IPS-NIHi7 (cell line): ENCODE measurements around the gene MICAL2.
A peak's percentile ranks its signal among the peaks of the same experiment; 100 is the strongest.

Source experiments
- DNase-seq: peaks from one replicate; pipeline ENCODE4 v3.0.0; 2012; ENCODE audit warnings: mixed read lengths; ENCODE audit errors: extremely low spot score

The MICAL2 gene

DNA sequence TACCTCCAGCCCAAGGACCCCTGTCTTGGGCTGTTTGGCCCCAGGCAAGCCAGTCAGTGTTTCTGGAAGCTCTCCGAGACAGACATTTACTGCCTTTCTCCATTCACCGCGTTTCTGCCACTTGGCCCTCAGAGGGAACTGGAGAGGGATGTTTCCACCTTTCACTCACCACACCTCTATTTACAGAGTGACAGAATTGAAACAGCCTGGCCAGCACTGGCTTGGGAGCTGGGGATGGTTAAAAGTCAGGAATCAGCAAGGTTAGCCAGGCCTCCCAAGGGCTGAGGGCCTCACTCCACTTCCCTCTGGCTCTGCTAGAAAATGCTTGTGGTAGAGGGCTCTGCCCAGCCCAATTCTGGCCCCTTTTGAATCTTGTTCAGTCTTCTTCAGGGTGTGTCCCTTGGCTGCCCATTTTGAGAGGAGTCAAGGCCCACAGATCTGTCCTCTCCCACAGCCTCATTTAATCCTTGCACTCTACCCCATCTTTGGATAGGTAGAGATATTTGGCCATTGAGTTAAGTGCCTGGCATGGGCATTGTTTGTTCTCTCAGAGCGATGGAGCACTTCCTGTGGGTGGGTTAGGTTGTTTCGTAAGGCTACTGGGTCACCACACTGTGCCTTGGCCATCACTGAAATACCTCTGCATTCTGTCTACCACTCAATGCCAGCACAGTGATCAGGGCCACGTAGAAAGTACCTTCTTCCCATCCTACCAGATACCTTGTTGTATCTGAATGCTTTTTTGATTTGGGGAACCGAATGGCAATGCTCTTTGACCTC, 119.2 kb downstream of the MICAL2 start:
- DNase-seq = no peak

DNA sequence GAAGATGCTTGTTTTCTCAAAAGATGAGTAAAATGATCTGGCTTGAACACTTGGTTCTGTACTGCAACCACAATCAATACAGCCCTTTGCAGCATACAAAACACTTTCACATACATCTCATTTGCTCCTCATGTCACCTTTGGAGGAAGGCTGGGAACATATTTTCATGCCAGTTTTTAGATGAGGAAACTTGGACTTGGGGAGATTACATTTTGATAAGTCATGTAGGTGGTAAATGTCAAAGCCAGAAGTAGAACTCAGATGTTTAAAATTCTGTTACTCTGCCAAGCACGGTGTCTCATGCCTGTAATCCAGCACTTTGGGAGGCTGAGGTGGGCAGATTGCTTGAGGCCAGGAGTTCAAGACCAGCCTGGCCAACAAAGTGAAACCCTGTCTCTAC, 121.8 kb downstream of the MICAL2 start:
- DNase-seq = no peak

DNA sequence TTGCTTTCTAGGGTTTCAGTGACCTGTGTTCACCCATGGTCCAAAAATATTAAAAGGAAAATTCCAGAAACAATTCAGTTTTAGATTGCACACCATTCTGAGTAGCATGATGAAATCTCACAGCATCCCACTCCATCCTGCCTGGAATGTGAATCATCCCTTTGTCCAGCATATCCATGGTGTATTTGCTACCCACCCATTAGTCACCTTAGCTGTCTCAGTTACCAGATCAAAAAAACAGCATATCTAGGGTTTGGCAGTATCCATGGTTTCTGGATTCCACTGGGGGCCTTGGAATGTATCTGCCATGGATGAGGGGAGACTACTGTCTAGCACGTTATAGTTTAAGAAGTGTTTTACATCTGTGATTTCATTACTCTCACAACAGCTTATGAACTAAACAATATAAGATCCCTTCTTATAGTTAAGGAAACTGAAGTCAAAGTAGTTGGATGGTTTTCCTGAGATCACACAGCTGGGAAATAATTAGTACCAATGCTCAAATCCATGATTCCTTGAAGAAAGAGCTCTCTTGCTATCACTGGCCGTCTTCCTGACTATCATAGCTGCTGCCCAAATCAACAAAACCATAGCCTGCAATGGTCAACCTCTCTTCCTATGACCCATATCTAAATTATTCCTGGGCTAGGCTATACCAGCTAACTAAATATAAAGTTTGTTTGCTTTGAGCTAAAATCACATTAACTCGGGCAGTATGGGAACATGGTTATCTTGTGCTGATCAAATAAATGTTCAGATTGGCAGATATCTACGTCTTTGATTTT, 122.6 kb downstream of the MICAL2 start:
- DNase-seq = no peak

DNA sequence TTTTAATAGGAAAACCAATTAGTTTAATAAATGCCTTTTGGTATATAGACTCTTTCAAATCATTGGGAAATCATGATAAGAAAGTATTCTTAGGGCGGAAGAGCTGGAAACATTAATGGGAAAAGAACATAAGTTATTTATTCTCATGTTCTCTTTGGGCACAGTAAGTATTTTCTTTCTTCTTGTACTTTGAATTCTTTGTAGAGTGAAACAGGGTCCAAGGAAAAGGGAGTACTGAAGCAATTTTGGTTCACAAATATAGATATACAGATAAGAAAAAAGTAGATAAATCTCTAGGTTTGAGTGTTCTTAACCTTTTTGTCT, 123.2 kb downstream of the MICAL2 start:
- no peak for DNase-seq

DNA sequence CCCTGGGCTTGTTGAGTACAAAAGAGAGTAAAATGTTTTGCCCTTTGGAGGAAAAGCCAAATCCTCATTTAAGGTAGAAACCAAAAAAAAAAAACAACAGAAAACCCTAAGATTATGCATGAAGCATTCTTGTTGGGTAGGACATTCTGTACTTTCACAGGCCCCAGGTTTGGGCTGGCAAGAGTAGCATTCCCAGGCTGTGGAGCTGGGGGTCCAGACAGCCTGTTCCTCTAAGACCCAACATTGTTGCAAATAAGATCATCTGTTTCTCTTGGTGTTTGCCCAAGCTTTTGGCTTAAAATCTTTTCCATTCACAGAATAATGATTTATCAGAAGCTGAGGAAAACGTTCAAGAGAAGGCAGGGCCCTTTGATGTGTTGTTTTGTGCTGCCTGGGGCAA, 123.8 kb downstream of the MICAL2 start:
- DNase-seq = no peak

DNA sequence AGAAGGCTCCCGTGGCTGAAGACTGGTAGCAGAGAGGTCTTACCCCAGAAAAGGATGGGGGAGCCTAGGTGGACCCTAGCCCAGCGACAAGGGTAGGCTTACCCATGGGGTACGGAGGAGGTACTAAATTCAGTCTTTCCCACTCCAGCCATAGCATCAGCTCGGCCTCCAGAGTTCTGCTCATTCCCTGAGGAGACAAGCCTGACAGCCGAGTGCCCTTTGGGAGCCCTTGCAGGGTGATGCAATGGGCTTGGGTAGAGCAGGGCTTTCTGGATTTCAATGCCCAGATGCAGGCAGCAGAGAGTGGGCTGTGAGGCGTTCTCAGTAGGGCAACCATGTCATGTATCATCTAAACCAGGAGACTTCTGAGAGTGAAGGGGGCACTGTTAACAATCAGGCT, 124.7 kb downstream of the MICAL2 start:
- DNase-seq = no peak

DNA sequence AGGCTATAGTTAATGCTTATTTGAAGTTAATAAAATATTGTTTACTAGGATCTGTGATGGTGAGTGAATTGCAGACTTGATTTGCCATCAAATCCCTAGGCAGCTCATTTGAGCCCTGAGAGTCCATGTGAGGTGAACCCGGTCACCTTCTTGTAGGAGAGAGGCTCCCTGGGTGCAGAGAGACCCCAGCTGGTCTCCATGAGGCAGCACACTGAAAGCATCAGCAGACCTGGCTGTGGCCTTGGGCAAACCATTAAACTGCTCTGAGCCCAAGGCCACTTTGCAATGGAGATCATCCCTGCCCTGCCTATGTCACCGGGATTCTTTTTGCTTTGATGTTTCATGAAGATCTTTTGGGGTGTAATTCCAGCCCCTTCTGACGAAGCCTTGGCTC, 125.2 kb downstream of the MICAL2 start:
- DNase-seq = peak; percentile 59

DNA sequence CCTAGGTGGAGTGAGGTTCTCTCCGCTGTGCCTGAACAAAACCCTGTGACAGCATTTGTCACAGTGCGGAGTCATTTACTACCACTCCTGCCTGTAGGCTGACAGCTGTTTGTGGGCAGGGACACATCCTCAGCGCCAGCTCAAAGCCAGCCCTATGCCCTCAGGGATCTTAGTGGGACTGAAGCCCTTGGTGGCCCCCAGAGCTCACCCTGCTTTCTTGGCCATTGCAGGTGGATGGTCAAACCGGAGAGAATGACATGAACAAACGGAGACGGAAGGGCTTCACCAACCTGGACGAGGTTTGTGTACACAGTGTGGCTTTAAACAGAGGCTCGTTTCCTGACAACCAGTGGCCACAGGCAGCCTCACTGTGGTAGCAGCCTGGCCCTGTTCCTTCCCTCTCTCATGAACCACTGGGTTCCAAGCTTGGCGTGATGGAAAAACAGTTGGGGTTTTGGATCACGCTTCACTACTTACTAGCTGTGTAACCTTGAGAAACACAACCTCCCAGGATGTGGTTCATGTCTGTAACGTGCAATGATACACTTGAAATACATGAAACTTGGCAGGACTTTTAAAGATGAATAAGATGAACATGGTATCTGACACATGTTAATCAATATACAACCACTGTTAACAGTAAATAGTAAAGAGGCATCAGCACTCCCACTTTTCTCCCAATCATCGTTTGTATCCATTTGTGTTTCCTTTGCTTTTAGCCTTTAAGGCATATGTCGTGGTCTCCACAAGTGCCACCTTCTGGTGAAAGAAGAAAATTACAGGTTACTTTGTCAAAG, 125.8 kb downstream of the MICAL2 start:
- peak; percentile 66 for DNase-seq

DNA sequence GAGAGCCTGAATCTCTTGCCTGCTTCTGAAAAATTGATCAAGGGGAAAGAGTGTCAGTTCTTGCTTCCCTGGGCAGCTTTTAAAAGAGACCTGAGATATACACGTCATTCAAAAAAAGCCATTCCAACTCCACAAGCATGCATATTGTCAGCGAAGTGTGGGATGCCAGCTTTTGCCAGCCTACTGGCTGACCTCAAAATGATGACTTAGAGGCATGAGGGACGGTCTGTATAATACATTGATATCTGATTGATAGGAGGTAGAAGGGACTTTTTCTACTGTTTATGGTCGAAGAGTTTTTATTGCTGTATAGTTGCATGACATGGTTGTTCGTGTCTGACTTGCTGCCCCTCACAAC, 126.3 kb downstream of the MICAL2 start:
- no peak for DNase-seq

DNA sequence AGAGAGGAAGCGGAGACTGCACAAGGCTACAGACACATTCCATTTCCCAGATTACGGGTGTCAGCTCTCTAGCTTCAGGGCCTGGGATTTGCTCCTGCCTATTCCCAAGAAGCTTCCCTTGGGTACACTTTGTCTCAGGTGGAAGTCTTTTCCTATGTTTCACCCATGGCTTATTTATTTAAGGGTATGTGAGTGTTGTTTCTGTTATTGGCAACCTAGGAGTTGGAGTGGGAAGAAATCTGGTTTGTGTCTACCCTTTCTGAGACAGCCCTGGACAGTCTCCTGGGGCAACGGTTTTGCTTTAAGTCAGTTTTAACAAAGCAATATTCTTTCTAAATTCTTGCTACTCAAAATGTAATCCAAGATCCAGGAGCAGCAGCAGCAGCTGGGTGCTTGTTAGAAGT, 127.0 kb downstream of the MICAL2 start:
- DNase-seq = no peak

DNA sequence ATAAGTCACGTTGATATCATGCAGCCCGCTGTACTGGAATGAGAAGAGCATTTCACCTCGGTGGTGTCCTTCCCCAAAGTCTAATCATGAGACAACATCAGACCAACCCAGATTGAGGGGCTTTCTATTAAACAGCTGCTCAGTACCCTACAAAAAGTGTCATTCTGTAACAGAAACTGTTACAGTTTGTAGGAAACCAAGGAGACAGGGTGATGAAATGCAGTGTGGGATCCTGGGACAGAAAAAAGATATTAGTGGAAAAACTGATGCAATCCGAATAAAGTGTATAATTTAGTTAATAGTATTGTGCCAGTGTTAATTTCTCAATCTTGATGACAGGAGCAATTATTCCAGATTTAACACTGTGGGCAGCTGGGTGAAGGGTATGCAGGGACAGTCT, 128.0 kb downstream of the MICAL2 start:
- DNase-seq = no peak

DNA sequence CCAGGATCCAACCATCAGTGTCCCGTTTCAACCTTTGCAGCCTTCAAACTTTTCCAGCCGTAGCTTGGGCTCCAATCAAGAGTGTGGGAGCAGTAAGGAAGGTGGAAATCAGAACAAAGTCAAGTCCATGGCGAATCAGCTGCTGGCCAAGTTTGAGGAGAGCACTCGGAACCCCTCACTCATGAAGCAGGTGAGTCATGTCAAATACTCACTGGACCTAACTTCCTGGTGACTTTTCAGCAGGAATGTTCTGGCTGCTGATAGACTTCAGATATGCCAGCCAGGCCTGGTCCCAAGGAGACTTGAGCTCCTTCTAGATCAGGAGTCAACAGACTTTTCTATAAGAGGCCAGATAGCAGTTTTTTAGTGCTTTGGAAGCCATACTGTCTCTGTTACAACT, 129.0 kb downstream of the MICAL2 start:
- no peak for DNase-seq

DNA sequence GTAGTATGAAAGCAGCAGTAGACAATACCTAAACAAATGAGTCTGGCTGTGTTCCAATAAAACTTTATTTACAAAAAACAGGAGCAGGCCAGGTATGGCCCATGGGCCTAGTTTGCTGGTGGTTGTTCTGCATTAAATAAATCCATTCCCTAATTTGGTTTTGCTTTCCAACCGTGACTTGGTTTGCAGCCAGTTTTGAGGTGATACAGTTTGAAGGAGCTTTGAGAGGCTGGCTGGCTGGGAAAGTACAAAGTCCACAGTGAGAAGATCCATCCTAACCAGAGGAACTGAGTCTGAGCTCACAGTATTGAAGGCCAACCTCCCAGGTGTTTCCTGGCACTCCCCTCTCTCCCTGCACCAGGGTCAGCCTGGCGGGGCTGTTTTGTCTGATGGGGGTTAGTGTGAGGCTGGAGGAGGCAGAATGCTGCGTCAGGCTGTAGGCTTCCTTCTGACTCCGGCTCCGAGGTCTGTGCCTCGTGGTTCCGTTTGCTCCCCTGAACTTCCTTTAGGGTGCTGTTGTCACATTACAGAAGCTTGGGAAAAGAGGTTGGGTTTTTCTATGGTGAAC, 129.5 kb downstream of the MICAL2 start:
- DNase-seq = no peak

DNA sequence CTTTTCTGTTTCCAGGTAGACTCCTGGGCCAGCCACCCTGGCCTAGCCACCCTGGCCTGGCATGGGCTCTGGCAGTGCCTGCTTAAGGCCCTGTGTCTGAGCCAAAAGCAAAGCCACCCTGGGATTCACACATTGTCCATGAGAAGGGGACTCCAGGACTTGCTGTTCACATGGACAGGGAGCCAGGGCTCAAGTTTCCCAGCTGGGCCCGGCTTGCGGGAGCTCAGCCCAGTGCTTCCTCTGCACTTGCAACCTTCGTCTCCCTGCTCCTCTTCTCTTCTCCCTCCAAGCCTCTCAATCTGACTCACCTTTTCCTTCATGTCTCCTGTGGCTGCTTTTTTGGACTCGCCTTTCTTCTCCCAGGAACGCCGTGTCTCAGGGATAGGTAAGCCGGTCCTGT, 130.3 kb downstream of the MICAL2 start:
- no peak for DNase-seq

DNA sequence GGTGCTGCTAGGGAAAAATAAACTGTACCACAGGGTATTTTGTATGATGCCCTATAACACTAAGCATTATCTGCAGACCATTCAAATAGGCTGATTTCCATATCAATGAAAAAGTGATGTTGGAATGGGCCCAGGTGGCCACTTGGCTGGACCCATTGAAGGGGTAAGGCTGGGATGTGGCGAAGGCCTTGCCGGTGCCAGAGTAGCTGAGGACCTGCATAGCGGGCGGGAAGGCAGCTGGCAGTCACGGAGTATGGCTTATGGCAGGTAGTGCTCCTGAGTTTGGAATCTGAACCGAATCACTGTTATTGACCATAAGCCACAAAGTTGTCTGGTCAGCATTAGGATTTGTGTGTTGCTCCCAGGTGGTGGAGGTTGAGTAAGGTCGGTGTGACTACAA, 131.0 kb downstream of the MICAL2 start:
- no peak for DNase-seq

DNA sequence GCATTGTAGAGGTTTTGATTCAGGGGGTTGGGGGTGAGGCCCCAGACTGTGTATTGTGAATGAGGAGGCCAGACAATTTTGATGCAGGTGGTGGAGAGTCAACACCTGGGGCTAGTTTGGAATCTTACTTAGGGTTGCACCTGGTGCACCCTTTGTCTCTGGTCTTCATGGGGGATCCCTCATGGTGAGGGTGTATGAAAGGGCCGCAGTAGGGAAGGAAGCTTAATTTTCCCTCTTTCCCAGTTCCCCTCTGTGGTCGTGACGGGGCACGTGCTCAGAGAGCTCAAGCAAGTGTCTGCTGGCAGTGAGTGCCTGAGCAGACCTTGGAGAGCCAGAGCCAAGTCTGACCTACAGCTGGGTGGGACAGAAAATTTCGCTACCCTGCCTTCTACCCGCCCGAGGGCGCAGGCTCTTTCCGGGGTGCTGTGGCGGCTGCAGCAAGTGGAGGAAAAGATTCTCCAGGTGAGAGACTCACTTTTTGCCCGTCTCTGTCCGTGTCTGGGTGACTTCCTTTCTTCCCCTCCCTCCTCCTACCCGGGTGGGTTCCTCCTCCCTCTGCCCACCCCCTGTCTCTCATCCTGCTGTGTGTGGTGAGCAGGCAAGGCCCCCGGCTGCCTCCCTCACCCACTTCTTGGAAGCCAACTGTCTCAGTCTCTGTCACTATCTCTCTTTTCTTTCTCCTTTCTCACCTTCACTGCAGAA, 131.7 kb downstream of the MICAL2 start:
- DNase-seq = no peak

DNA sequence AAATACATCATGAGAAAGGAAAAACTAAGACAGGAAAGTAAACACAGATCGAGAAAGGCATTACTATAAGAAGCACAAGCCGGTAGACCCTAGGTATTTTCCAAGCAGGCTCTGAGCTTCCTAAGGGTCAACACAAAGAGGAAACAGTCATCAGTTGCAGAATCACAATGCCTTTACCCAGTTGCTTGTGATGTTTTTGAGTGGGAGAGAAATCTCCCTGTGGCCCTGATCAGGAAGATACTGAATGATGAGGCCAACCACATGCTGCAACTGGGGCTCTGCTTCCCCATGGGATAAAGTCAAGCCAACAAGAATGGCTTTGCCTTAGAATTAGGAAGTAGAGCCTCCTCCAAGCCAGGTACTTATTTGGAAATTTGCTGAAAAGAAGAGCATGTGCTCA, 132.6 kb downstream of the MICAL2 start:
- no peak for DNase-seq

DNA sequence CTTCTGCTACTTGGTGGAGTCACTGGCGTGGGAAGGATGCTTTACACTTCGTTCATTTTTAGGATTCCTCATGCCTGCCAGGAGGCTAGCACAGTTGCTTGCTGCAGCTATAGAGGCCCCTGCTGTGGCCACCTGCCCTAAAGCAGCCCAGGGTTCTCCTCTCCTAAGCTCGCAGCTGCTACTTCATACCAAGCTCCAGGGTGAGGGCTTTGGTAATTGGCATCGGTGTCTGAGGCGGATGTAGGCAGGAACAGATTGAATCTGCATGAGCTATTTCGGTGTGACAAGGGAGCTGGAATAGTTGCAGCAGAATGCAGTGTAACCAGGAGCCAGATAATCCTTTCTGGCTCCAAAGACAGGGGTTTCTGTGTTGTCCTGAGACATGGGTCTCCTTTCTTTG, 133.1 kb downstream of the MICAL2 start:
- DNase-seq = no peak

DNA sequence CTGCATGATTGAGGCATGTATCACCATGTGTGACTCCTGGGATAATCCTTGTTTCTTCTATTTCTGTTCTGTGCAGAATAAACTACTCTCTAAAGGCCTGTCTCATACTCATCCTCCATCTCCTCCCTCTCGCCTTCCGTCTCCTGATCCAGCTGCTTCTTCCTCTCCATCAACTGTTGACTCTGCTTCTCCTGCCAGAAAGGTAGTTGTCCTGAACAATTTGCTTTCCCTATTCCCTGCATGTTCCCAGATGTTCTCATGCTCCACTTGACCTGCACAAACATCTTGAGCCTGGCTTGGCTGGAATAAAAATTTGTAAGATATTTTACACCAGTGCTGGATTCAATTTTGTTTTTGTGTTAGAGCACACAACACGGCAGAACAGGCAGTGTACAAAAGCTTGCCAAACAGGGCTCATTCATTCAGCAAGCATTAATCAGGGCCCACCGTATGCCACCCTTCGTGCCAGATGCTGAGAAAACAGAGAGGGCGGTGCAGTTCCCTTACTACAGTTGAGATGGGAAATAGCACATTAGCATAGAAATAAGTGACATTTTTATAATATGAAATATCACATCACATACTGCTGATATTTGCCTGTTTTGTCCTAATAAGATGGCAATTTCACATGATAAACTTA, 133.6 kb downstream of the MICAL2 start:
- no peak for DNase-seq

DNA sequence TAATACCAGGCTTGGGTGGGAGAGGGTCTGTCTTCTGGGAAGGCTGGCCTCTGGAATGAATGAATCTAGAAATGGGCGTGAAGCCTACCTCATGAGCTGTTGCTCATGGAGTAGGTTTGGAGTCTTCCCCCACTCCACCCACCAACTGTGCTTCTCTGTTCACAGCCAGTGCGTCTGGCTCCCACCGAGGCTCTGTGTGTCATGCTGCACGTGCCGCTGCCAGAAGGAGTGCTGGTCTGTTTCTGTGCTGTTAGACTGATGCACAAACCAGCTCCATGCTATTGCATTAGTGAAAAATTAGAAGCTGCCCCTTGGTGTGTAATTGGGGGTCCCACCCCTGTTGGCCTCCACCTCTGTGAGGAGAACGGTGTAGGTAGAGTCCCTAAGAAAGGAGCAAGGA, 134.7 kb downstream of the MICAL2 start:
- no peak for DNase-seq

DNA sequence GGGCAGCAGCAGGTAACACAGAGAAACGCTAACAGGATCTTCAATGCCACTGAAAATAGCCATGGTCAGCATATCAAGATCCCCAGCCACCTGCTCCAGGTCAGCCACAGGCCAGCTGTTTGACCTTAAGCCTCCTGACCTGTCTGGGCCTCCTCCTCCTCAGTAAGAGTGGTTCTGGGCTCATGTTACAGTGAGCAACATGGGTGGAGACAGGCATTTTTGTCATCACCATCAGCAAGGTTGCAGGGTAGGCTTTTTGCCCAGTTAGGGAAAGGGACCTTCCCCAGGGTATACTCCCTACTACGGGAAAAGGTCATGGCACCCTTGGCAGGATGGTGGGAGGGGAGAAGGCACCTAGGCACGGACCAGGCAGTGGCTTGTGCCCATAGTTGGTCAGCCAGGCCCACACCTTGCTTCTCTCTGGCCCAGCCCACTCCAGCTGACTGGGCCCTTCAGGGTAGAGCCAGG, 135.2 kb downstream of the MICAL2 start:
- DNase-seq = no peak
